ENCODE results near the gene GPX3. TPM values are rescaled to one million over a fixed set of nuclear protein-coding genes. Genes with fewer than 3 reads are reported as not detected.

GPX3 gene
- total and polyA plus RNA-seq, 2 experiments from 2014 or later: 28.0 to 48.9 TPM

- Histone ChIP-seq H3K27me3 (ENCODE audit: insufficient read depth) (no peaks in the 10 kb centered on the region), H3K4me1 (ENCODE audit: insufficient read depth) (no peaks in the 10 kb centered on the region), H3K4me2 (no peak overlapping the region), H3K9me2 (ENCODE audit: insufficient read depth) (no peaks in the 10 kb centered on the region), H3K79me2 (replicated peaks; ENCODE audit: insufficient read depth) (no peaks in the 10 kb centered on the region), H3F3A (replicated peaks; ENCODE audit: low read depth) (no peaks in the 10 kb centered on the region), H2AFZ (no peak overlapping the region), H3K36me3 (ENCODE audit: insufficient read depth) (no peaks in the 10 kb centered on the region), H4K20me1 (replicated peaks; ENCODE audit: insufficient read depth) (no peaks in the 10 kb centered on the region; the same call in 1 of the 2 replicates), H3K4me3 (no peak overlapping the region), H3K27ac (ENCODE audit: low read depth) (no peak overlapping the region)
- Mint-ChIP-seq H3K4me1 (peaks cover 3% of the 10 kb centered on the region; the same call in 1 of the 3 replicates), H3K27me3 (ENCODE audit: insufficient read depth, low read depth, poor library complexity) (peaks cover 2% of the 10 kb centered on the region), H3K4me3 (no peak overlapping the region), H3K27ac (no peak overlapping the region), H3K36me3 (ENCODE audit: low read depth) (no peaks in the 10 kb centered on the region), H3K9me3 (no peaks in the 10 kb centered on the region)
- peak; percentile 90 for ATAC-seq
- TF ChIP-seq CTCF (conservative IDR thresholded peaks at IDR 0.05; ENCODE audit: low read depth in 2 of 2): peak; percentile 95 to 99
- no peak for TF ChIP-seq ZNF331 (CRISPR knock-in tag; IDR thresholded peaks at IDR 0.05; ENCODE audit: low read depth)
- TF ChIP-seq POLR2AphosphoS5 (IDR thresholded peaks at IDR 0.05; ENCODE audit: low read depth): no peak
- no peak for TF ChIP-seq ZNF462 (CRISPR knock-in tag; IDR thresholded peaks at IDR 0.05)
- TF ChIP-seq EZH2phosphoT487 (IDR thresholded peaks at IDR 0.05; ENCODE audit: unreplicated experiment): no peak
- DNase-seq (ENCODE audit: low spot score): peak; percentile 94
Measured at GRCh38 chr5:151051066-151051930, 30.9 kb downstream of the GPX3 start.
